ENCODE data around the gene AMIGO1.

The AMIGO1 gene

GRCh38 chr1:109490934-109491302 lies 18.6 kb downstream of the AMIGO1 start:
- DNase-seq (ENCODE audit: low read depth), result no peak
- TF ChIP-seq, protein P1, sequence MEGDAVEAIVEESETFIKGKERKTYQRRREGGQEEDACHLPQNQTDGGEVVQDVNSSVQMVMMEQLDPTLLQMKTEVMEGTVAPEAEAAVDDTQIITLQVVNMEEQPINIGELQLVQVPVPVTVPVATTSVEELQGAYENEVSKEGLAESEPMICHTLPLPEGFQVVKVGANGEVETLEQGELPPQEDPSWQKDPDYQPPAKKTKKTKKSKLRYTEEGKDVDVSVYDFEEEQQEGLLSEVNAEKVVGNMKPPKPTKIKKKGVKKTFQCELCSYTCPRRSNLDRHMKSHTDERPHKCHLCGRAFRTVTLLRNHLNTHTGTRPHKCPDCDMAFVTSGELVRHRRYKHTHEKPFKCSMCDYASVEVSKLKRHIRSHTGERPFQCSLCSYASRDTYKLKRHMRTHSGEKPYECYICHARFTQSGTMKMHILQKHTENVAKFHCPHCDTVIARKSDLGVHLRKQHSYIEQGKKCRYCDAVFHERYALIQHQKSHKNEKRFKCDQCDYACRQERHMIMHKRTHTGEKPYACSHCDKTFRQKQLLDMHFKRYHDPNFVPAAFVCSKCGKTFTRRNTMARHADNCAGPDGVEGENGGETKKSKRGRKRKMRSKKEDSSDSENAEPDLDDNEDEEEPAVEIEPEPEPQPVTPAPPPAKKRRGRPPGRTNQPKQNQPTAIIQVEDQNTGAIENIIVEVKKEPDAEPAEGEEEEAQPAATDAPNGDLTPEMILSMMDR (IDR thresholded peaks at IDR 0.05; ENCODE audit: low read depth, low read length, missing control alignments), result no peak
- H3K4me3 ChIP-seq (ENCODE audit: low read depth, low read length), result no peak overlapping the region

- H3K4me3 ChIP-seq (ENCODE audit: low read depth, low read length), result no peak overlapping the region
- TF ChIP-seq, protein P1 (IDR thresholded peaks at IDR 0.05; ENCODE audit: low read depth, low read length, missing control alignments), result peak; percentile 85
- DNase-seq (ENCODE audit: low read depth), result no peak
These were observed 19.2 kb downstream of the AMIGO1 start for GRCh38 chr1:109490029-109490933.

DNA sequence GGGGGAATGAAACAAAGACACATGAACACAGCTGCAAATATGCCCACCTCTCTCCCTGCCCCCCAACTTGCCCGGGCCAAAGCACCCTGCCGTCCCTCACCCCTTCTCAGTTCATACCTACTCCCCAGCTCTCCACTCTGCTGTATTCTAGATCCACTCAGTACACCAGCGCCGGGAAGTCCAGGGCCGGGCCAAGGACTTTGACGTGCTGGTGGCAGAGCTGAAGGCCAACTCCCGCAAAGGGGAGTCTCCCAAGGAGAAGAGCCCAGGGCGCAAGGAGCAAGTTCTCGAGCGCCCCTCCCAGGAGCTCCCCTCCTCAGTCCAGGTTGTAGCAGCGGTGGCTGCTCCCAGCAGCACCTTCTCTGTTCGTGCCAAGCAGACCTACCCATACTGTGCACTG lies 20.8 kb downstream of the AMIGO1 start:
- no peak overlapping the region for H3K4me3 ChIP-seq (ENCODE audit: low read depth, low read length)
- TF ChIP-seq, protein P1 (IDR thresholded peaks at IDR 0.05; ENCODE audit: low read depth, low read length, missing control alignments), result no peak
- DNase-seq (ENCODE audit: low read depth), result no peak

GRCh38 chr1:109488201-109488600 lies 21.3 kb downstream of the AMIGO1 start:
- no peak overlapping the region for H3K4me3 ChIP-seq (ENCODE audit: low read depth, low read length)
- TF ChIP-seq, protein P1 (IDR thresholded peaks at IDR 0.05; ENCODE audit: low read depth, low read length, missing control alignments), result peak; percentile 3
- DNase-seq (ENCODE audit: low read depth), result no peak

DNA sequence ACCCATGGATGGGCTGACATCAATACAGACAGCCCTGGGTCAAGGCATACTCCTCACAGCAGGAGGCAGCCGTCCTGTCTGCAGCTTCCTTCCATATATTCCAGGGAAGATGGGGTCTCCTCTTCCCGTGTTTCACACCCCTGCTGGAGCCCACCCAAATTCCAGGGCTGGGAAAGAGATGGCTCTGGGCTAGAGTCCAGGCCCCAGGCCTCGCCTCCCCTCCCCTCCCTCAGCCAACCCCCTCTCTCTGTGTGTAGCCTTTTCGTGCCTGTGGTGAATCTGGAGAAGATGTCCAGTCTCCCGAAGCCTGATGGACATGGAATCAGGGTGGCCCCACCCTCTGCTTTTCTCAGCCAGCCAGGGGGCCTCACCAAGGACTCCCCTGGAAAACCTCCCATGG lies 22.3 kb downstream of the AMIGO1 start:
- no peak for DNase-seq (ENCODE audit: low read depth)
- TF ChIP-seq, protein P1 (IDR thresholded peaks at IDR 0.05; ENCODE audit: low read depth, low read length, missing control alignments), result no peak
- H3K4me3 ChIP-seq (ENCODE audit: low read depth, low read length), result no peak overlapping the region

GRCh38 chr1:109485001-109485400 lies 24.5 kb downstream of the AMIGO1 start:
- TF ChIP-seq, protein P1 (IDR thresholded peaks at IDR 0.05; ENCODE audit: low read depth, low read length, missing control alignments), result no peak
- DNase-seq (ENCODE audit: low read depth), result no peak
- peak overlapping the region; percentile 72 for H3K4me3 ChIP-seq (ENCODE audit: low read depth, low read length)

All from GM12864 (cell line).